Measurements from ENCODE around the gene SCGB1D2.

- TF ChIP-seq CTCF (IDR thresholded peaks at IDR 0.05) (no peak), POLR2A (IDR thresholded peaks at IDR 0.05) (no peak)
These were observed 20.5 kb upstream of the SCGB1D2 start for GRCh38 chr11:62221498-62221897.

All from testis (tissue), 2 donors.